HEK293 (cell line): ENCODE data around the gene BOC.

ENCODE experiments used
- CTCF ChIA-PET: fragments of 350-600 bp; formaldehyde crosslinking; extraction: SDS; loops from one replicate; lab custom pipeline; 2021; ENCODE audit warnings: antibody characterized with exemption; lab: Yijun Ruan, JAX
- POLR2A ChIA-PET: fragments of 300-600 bp; formaldehyde crosslinking; extraction: SDS; loops from one replicate; lab custom pipeline; 2020; ENCODE audit warnings: antibody characterized with exemption, inconsistent platforms; lab: Yijun Ruan, JAX
- H3K27ac ChIP-seq: fragments of 200-500 bp; sonication (Bioruptor generic); 2 replicates; pipeline ENCODE4 v1.5.1; 2014; ENCODE audit warnings: low read depth, low read length, control low read depth, inconsistent platforms; ENCODE audit errors: extremely low read depth
- H3K36me3 ChIP-seq, 2 experiments: fragments of 200-500 bp in 1 of 2; sonication (Bioruptor generic) in 1 of 2; 1 replicate in 1 of 2; 2 replicates in 1 of 2; pipeline ENCODE4 v1.5.1; 2014 to 2017; ENCODE audit warnings: inconsistent platforms in 2 of 2, low read length in 2 of 2; ENCODE audit not compliant: control insufficient read depth in 2 of 2, insufficient read depth in 1 of 2
- H3K4me1 ChIP-seq: fragments of 200-500 bp; sonication (Bioruptor generic); 2 replicates; pipeline ENCODE4 v1.5.1; 2014; ENCODE audit warnings: mild to moderate bottlenecking, low read length, inconsistent platforms; ENCODE audit not compliant: control insufficient read depth, insufficient read depth
- H3K4me3 ChIP-seq: 2 replicates; pipeline ENCODE4 v1.5.1; 2011; ENCODE audit warnings: low read depth, mild to moderate bottlenecking, control low read depth, low read length, moderate library complexity
- H3K9me3 ChIP-seq: fragments of 200-500 bp; sonication (Bioruptor generic); 2 replicates; pipeline ENCODE4 v1.5.1; 2014; ENCODE audit warnings: low read depth, low read length, inconsistent platforms; ENCODE audit not compliant: control insufficient read depth, insufficient read depth
- ATF2 ChIP-seq: fragments of 450-650 bp; formaldehyde crosslinking; IDR thresholded peaks from 2 replicates; pipeline ENCODE4 v1.5.1; 2016; ENCODE audit warnings: missing biosample characterization, missing genetic modification characterization, low read depth
- ELK4 ChIP-seq: IDR thresholded peaks from 2 replicates; pipeline ENCODE4 v1.6.1; 2011; ENCODE audit warnings: mild to moderate bottlenecking, low read depth, low read length, borderline replicate concordance
- GLI2 ChIP-seq: fragments of 450-650 bp; formaldehyde crosslinking; IDR thresholded peaks from 2 replicates; pipeline ENCODE4; 2017; ENCODE audit warnings: missing biosample characterization, missing genetic modification characterization, low read depth, borderline replicate concordance
- GLI4 ChIP-seq: fragments of 450-650 bp; formaldehyde crosslinking; IDR thresholded peaks from 2 replicates; pipeline ENCODE4 v1.5.1; 2016; ENCODE audit warnings: missing biosample characterization, missing genetic modification characterization
- IKZF3 ChIP-seq: fragments of 450-650 bp; IDR thresholded peaks from 2 replicates; pipeline ENCODE4 v1.5.0; 2018; ENCODE audit warnings: missing biosample characterization, mild to moderate bottlenecking, missing genetic modification characterization, moderate library complexity
- KLF8 ChIP-seq: fragments of 450-650 bp; formaldehyde crosslinking; IDR thresholded peaks from 2 replicates; pipeline ENCODE4 v1.5.1; 2016; ENCODE audit warnings: missing biosample characterization, missing genetic modification characterization
- MZF1 ChIP-seq: fragments of 450-650 bp; formaldehyde crosslinking; IDR thresholded peaks from 2 replicates; pipeline ENCODE4 v1.5.1; 2017; ENCODE audit warnings: missing biosample characterization, missing genetic modification characterization, borderline replicate concordance
- PRDM10 ChIP-seq: fragments of 450-650 bp; formaldehyde crosslinking; IDR thresholded peaks from 2 replicates; pipeline ENCODE4 v1.5.1; 2016; ENCODE audit warnings: missing biosample characterization, missing genetic modification characterization
- YY1 ChIP-seq: fragments of 450-650 bp; formaldehyde crosslinking; IDR thresholded peaks from 2 replicates; pipeline ENCODE4 v1.5.1; 2018; ENCODE audit warnings: missing biosample characterization, missing genetic modification characterization
- ZEB2 ChIP-seq: fragments of 450-650 bp; formaldehyde crosslinking; IDR thresholded peaks from 2 replicates; pipeline ENCODE4 v1.5.1; 2016; ENCODE audit warnings: missing biosample characterization, missing genetic modification characterization
- ZFHX2 ChIP-seq: fragments of 450-650 bp; formaldehyde crosslinking; conservative IDR thresholded peaks from 2 replicates; pipeline ENCODE4 v1.5.1; 2016; ENCODE audit warnings: missing biosample characterization, missing genetic modification characterization
- ZNF10 ChIP-seq: fragments of 450-650 bp; formaldehyde crosslinking; IDR thresholded peaks from 2 replicates; pipeline ENCODE4 v1.5.1; 2017; ENCODE audit warnings: missing biosample characterization, missing genetic modification characterization
- ZNF146 ChIP-seq: fragments of 450-650 bp; formaldehyde crosslinking; IDR thresholded peaks from 2 replicates; pipeline ENCODE4 v1.5.1; 2016; ENCODE audit warnings: missing biosample characterization, missing genetic modification characterization
- ZNF184 ChIP-seq: fragments of 450-650 bp; IDR thresholded peaks from 2 replicates; pipeline ENCODE4 v1.5.1; 2018; ENCODE audit warnings: missing biosample characterization, mild to moderate bottlenecking, missing genetic modification characterization
- ZNF335 ChIP-seq: fragments of 450-650 bp; formaldehyde crosslinking; conservative IDR thresholded peaks from 2 replicates; pipeline ENCODE4 v1.5.1; 2016; ENCODE audit warnings: missing biosample characterization, missing genetic modification characterization
- ZNF514 ChIP-seq: fragments of 450-650 bp; formaldehyde crosslinking; IDR thresholded peaks from 2 replicates; pipeline ENCODE4 v1.5.1; 2016; ENCODE audit warnings: missing biosample characterization, missing genetic modification characterization
- ZNF561 ChIP-seq: fragments of 450-650 bp; IDR thresholded peaks from 2 replicates; pipeline ENCODE4 v1.5.1; 2018; ENCODE audit warnings: missing biosample characterization, missing genetic modification characterization, borderline replicate concordance
- ZNF610 ChIP-seq: fragments of 450-650 bp; formaldehyde crosslinking; IDR thresholded peaks from 2 replicates; pipeline ENCODE4 v1.5.1; 2016; ENCODE audit warnings: missing biosample characterization, missing genetic modification characterization, borderline replicate concordance
- ZNF677 ChIP-seq: fragments of 450-650 bp; IDR thresholded peaks from 2 replicates; pipeline ENCODE4 v1.5.0; 2018; ENCODE audit warnings: missing biosample characterization, mild to moderate bottlenecking, missing genetic modification characterization, moderate library complexity
- ZNF76 ChIP-seq: fragments of 450-650 bp; formaldehyde crosslinking; IDR thresholded peaks from 2 replicates; pipeline ENCODE4; 2016; ENCODE audit warnings: low read depth, missing biosample characterization, missing genetic modification characterization, borderline replicate concordance
- ZNF768 ChIP-seq: fragments of 450-650 bp; formaldehyde crosslinking; IDR thresholded peaks from 2 replicates; pipeline ENCODE4 v1.5.1; 2018; ENCODE audit warnings: missing biosample characterization, mild to moderate bottlenecking, missing genetic modification characterization
- ZNF791 ChIP-seq: fragments of 450-650 bp; formaldehyde crosslinking; IDR thresholded peaks from 2 replicates; pipeline ENCODE4 v1.5.1; 2016; ENCODE audit warnings: missing biosample characterization, missing genetic modification characterization
- ZSCAN16 ChIP-seq: fragments of 450-650 bp; formaldehyde crosslinking; IDR thresholded peaks from 2 replicates; pipeline ENCODE4 v1.5.1; 2016; ENCODE audit warnings: missing biosample characterization, missing genetic modification characterization
- ZSCAN23 ChIP-seq: fragments of 450-650 bp; formaldehyde crosslinking; IDR thresholded peaks from 2 replicates; pipeline ENCODE4 v1.5.1; 2016; ENCODE audit warnings: missing biosample characterization, missing genetic modification characterization

BOC gene

GRCh38 chr3:113253702-113254101 is 42.3 kb downstream of the BOC start:
- POLR2A ChIA-PET, result no interaction called here
- no peaks in the 10 kb centered on the region for H3K4me1 ChIP-seq
- H3K36me3 ChIP-seq, result peaks cover 0 to 32% of the 10 kb centered on the region in 2 experiments; a peak in 1 of 3 replicates
- TF ChIP-seq ZNF561 (no peak), ZSCAN16 (no peak), ZNF610 (tag by site-specific recombination) (no peak), ELK4 (no peak), PRDM10 (tag by site-specific recombination) (no peak), KLF8 (tag by site-specific recombination) (no peak), GLI2 (no peak)
- H3K27ac ChIP-seq, result no peak overlapping the region
- no peaks in the 10 kb centered on the region for H3K9me3 ChIP-seq
- no peak overlapping the region for H3K4me3 ChIP-seq
- CTCF ChIA-PET, result no interaction called here

- POLR2A ChIA-PET, result no interaction called here
- CTCF ChIA-PET, result no interaction called here
Measured at GRCh38 chr3:113254171-113254947, 43.0 kb downstream of the BOC start.

GRCh38 chr3:113255100-113255853 is 43.9 kb downstream of the BOC start:
- CTCF ChIA-PET, result no interaction called here
- TF ChIP-seq ZNF146 (tag by site-specific recombination) (no peak), YY1 (tag by site-specific recombination) (no peak), GLI4 (no peak), ZFHX2 (tag by site-specific recombination) (no peak), ZNF335 (tag by site-specific recombination) (no peak), ZNF184 (tag by site-specific recombination) (no peak), ZNF677 (no peak), ZSCAN23 (no peak), IKZF3 (tag by site-specific recombination) (no peak), ZNF791 (no peak), MZF1 (tag by site-specific recombination) (no peak), ZNF514 (tag by site-specific recombination) (no peak), ZNF10 (no peak), ZEB2 (no peak), ZNF768 (tag by site-specific recombination) (no peak)

More at GRCh38 chr3:113254171-113254947, 43.0 kb downstream of the BOC start:
- TF ChIP-seq ZNF76 (tag by site-specific recombination), result no peak
- no peak for TF ChIP-seq ZNF335 (tag by site-specific recombination)
- TF ChIP-seq ATF2, result 0 out of 2 replicates have a peak, but pooled peaks have one; percentile 7
- TF ChIP-seq GLI4, result no peak
- Histone ChIP-seq H3K36me3 (peaks cover 0 to 32% of the 10 kb centered on the region in 2 experiments; a peak in 1 of 3 replicates), H3K4me1 (no peaks in the 10 kb centered on the region), H3K4me3 (no peak overlapping the region), H3K9me3 (no peaks in the 10 kb centered on the region), H3K27ac (no peak overlapping the region)

More at GRCh38 chr3:113255100-113255853, 43.9 kb downstream of the BOC start:
- Histone ChIP-seq H3K27ac (no peak overlapping the region), H3K9me3 (no peaks in the 10 kb centered on the region), H3K4me3 (no peak overlapping the region), H3K36me3 (peaks cover 0 to 23% of the 10 kb centered on the region in 2 experiments; a peak in 1 of 3 replicates), H3K4me1 (no peaks in the 10 kb centered on the region)
- POLR2A ChIA-PET, result no interaction called here
